ENCODE data around the gene ARX. TPM values are rescaled to one million over a fixed set of nuclear protein-coding genes. Genes with fewer than 3 reads are reported as not detected.

Gene ARX
- total RNA-seq, 1 experiment from 2014 or later = 0.24 TPM

- Histone ChIP-seq H3K27ac (ENCODE audit: insufficient read length, low read depth, low read length) (no peak overlapping the region), H3K4me2 (ENCODE audit: insufficient read depth, insufficient read length, low read length) (no peak overlapping the region), H3K9me3 (ENCODE audit: control insufficient read depth, low read depth, low read length) (no peaks in the 10 kb centered on the region), H4K5ac (ENCODE audit: insufficient read length, low read depth, low read length) (no peak overlapping the region), H3K23ac (ENCODE audit: insufficient read length, low read depth, low read length) (no peak overlapping the region), H3K56ac (ENCODE audit: insufficient read length, low read depth, low read length) (no peak overlapping the region), H4K20me1 (ENCODE audit: control insufficient read depth, insufficient read depth, insufficient read length) (no peaks in the 10 kb centered on the region), H3K79me2 (ENCODE audit: insufficient read depth, low read length) (no peaks in the 10 kb centered on the region), H4K8ac (replicated peaks; ENCODE audit: insufficient read length, low read depth, low read length) (no peak overlapping the region), H2BK5ac (ENCODE audit: insufficient read length, low read length) (no peak overlapping the region), H2BK20ac (ENCODE audit: low read depth, low read length, poor library complexity, severe bottlenecking) (no peak overlapping the region), H3K18ac (ENCODE audit: insufficient read length, low read depth, low read length) (no peak overlapping the region), H3K14ac (ENCODE audit: insufficient read depth, low read length) (no peak overlapping the region), H3K23me2 (ENCODE audit: insufficient read length, low read depth, low read length, poor library complexity, severe bottlenecking) (no peaks in the 10 kb centered on the region), H2BK12ac (ENCODE audit: insufficient read length, low read depth, low read length) (no peak overlapping the region), H3K9ac (ENCODE audit: extremely low read depth, insufficient read length, low read length) (no peak overlapping the region), H2BK15ac (ENCODE audit: low read depth, low read length) (no peak overlapping the region; the same call in 1 of the 2 replicates), H2AFZ (ENCODE audit: low read length) (no peak overlapping the region), H3K4me1 (ENCODE audit: insufficient read depth, low read length) (no peaks in the 10 kb centered on the region), H3K79me1 (ENCODE audit: insufficient read depth, low read depth, low read length, poor library complexity, severe bottlenecking) (no peaks in the 10 kb centered on the region), H2BK120ac (ENCODE audit: low read depth, low read length, poor library complexity, severe bottlenecking) (no peak overlapping the region), H3K4ac (ENCODE audit: low read depth, low read length) (no peak overlapping the region), H3T11ph (ENCODE audit: low read length) (no peak overlapping the region), H4K91ac (ENCODE audit: insufficient read length, low read depth, low read length) (no peak overlapping the region), H2AK5ac (ENCODE audit: insufficient read length, low read length) (no peak overlapping the region), H3K27me3 (ENCODE audit: insufficient read depth, low read length) (no peaks in the 10 kb centered on the region)
- Mint-ChIP-seq H3K9me3 (no peaks in the 10 kb centered on the region), H3K4me1 (peaks cover 4 to 12% of the 10 kb centered on the region in 2 experiments; a peak in 2 of 4 replicates), H3K27me3 (ENCODE audit: low read depth) (no peaks in the 10 kb centered on the region), H3K36me3 (ENCODE audit: insufficient read depth in 1 of 3, low read depth in 3 of 3) (peaks cover 0 to under 1% (median 0%) of the 10 kb centered on the region in 3 experiments; a peak in 1 of 7 replicates), H3K27ac (no peak overlapping the region), H3K4me3 (no peak overlapping the region)
- no peak for TF ChIP-seq CTCF (conservative IDR thresholded peaks at IDR 0.05)
- no peak for DNase-seq
- no CpG with 5 or more reads among the region's 3 CpGs for WGBS (ENCODE audit: extremely low coverage, insufficient read length, low lambda C conversion rate)
These were observed 34.7 kb downstream of the ARX start for GRCh38 chrX:24981030-24981429.
